Measurements from ENCODE around the gene DUSP22.
"Not testable (repeated sequence)": the region's sequence is repeated elsewhere in the genome, so short reads cannot be mapped to it uniquely, and the experiment has no call there.

Gene DUSP22

GRCh38 chr6:280775-281468 is 11.4 kb upstream of the DUSP22 start:
- DNase-seq: no peak

DNA sequence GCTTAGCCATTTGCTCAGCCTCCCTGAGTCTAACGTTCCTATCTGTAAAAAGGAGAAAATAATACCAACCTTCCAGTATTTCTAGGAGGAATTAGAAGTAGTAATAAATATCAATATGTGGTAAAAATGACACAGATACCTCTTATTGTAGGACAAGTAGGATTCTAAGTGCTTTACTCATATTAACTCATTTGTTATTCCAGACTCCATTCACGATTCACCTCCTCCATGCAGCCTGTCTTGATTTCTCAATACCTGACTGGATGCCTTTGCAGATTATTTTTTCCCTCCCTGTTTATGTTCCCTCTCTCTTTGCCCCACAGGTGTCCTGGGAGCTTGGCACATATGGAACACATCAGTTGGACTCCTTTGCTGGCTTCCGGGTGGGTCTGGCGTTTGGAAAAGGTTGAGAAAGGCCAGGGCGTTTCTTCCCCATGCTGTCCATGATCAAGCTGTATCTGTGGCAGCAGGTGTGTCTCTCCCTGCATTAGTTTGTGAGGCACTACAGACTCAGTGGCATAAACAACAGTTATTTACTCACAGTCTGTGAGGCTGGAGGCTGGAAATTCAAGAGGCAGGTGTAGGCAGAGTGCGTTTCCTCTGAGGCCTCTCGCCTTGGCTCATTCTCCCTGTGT is 10.7 kb upstream of the DUSP22 start:
- no peak for DNase-seq

DNA sequence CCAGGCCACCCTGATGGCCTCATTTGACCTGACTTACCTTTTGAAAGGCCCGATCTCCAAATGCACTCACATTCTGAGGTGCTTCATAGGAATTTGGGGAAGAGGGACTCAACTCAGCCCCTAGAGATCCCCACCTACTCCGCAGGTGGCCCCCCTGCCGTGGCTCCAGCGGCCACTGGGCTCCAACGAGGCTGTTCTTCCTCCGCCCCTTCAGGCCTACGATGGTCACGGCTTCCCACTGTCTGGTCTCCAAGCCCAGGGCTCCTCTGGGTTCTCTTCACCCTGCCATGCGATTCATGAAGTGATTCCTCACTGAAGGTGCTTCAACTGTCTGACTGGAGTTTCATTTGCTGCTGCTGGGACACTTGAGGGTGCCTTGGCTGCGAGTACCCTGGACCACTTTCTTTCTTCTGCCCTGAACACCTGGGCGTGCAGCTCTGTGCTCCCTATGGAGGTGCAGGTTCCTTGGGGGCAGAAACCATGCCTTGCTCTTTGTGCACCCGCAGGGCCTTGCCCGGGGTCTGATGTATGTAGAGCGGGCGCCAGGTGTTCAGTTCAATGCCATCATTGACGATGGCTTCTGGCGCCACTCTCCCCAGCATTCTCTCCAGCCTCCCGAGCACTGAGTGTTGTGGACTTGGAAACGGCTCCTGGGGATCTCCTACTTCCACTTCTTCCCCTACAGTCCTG is 10.0 kb upstream of the DUSP22 start:
- DNase-seq: no peak

DNA sequence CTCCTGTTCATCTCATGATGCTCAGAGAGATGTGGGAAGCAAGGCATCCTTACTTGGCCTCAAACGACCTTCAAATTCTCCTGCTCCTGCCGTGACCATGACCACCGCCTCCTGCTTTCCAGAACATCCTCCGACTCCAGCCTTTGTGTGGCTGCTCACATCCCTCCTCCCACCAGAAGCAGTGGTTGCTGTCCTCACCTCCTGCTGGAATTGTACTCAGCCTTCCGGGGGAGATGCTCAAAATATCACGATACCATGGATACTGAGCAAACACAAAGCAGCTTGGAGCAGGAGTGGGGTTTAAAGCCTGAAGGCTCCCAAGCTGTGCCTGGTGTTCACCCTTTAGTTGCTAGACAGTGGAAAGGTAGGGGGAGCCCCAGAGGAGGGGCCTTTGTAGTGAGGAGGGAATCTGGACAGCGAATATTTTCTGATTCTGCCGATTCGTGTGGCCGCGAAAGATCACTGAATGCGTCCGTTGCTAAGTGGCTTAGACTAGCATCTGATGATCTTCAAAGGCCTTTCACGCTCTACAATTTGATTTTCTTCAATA is 9.3 kb upstream of the DUSP22 start:
- DNase-seq: no peak

DNA sequence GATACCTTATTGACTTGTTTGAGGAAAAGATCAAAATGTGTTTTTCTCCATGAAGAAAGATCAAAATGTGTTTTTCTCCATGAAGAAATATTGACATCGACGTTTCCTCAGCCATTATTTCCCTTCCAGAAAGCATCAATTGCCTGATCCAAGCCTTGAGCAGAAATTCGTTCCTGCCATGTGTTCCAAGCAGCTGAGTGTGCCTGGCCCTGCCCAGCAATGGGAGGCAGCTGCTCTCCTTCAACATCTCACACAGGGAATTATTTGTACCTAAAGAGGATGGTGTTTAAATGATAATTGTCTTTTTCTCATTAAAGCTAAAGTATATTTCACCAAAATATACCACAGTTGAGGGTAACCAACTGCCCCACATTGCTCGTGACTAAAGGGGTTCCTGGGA is 7.8 kb upstream of the DUSP22 start:
- DNase-seq: no peak

- DNase-seq: no peak
These were observed 7.1 kb upstream of the DUSP22 start for GRCh38 chr6:285030-285771.

- not testable (repeated sequence) for DNase-seq
These were observed 6.4 kb upstream of the DUSP22 start for GRCh38 chr6:285902-286301.

GRCh38 chr6:286681-287488 is 5.4 kb upstream of the DUSP22 start:
- no peak for DNase-seq

- no peak for DNase-seq
These were observed 4.8 kb upstream of the DUSP22 start for GRCh38 chr6:287489-287860.

GRCh38 chr6:288866-289265 is 3.4 kb upstream of the DUSP22 start:
- DNase-seq: no peak

- no peak for DNase-seq
These were observed 2.0 kb upstream of the DUSP22 start for GRCh38 chr6:290111-290922.

- DNase-seq: no peak
These were observed 1.0 kb upstream of the DUSP22 start for GRCh38 chr6:291204-291696.

GRCh38 chr6:292506-293192 is 362 bp downstream of the DUSP22 start:
- peak; percentile 72 for DNase-seq

DNA sequence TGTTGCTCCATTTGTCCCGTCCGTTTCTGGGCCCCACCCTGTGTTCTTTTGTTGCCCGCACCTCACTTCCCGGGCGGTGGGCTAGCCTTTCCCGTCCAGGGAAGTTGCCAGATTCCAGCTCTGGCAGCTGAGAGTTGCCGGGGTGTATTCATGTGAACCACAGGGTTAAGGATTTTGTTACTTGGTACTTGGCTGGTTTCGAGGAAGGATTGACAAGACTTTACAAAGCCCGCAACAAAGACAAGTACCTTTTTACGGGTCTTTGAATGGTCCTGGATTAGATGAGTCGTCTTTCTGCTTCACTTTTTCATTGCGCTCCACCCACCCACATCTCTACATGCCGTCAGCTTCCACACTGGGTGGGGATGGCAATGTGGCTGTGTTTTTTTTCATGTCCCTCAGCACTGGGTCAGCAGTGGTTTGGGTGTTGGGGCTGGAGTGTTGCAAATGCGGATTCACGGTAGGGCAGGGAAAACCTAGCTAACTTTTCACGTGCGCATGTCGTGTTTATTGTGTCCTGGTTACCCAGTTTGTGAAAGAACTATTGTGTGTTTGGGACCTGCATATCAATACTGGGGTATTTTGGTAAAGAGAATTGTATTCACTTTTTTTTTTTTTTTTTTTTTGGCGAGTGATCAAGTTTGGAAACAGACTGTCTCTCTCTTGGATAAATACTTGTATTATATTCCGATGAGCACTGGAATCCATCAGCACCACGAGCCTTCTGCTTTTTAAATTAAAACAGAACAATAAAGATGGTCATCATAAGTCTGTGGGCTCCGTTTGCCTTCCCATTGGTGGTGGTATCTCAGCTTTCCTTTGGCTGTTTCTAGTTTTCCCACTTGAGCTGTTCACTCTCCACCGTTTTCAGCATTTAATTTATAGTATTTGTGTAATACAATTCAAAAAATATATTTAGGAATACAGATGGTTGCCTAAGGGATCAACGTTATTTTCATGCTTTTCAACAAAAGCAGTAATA is 1.2 kb downstream of the DUSP22 start:
- no peak for DNase-seq

DNA sequence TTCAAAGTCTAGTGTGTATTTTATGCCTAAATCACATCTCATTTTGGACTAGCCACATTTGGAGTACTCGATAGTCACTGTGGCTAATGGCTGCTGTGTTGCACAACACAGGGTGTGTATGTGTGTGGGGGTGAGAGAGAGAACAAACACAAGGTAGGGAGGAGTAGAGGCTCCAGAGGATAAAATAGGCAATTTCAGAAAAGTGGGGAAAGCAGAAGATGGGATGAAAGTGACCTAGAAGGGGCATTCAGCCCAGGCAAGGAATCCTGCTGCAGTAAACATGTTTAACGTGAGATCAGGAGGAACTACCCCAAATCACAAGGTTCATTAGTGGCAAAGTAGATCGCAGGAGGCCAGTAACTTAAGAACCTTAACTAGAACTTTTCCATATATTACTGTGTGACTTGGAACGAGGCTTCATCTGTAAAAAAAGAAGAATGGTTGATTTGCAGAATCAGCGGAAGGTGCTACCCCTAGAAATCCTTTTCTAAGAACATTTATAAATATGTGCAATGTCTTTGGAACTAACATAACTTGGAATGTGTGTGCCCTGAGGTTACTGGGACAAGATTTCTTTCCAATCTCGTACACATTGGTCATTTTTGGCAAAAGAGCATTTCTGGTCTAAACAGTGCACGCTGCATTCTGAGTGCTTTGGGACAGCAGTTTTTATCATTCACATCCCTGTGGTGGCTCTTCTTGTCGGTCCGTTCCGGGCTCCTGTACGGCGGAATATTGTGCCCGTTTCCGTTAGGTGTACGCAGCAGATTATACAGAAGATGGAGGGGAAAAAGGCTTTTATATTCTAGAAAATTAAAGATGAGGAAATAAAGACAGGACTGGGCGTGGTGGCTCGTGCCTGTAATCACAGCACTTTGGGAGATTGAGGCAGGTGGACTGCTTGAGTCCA is 2.6 kb downstream of the DUSP22 start:
- no peak for DNase-seq

GRCh38 chr6:296151-297122 is 4.2 kb downstream of the DUSP22 start:
- DNase-seq: no peak

All from effector CD4-positive, alpha-beta T cell (primary cell).